ENCODE results near the gene ZNF879. TPM values are rescaled to one million over a fixed set of nuclear protein-coding genes. Genes with fewer than 3 reads are reported as not detected.

Gene ZNF879
- total and polyA plus RNA-seq, 2 of the 13 experiments (the other 11 are each of a cell fraction or from before 2014, with no cell fraction given) = 0.83 to 2.8 TPM

DNA sequence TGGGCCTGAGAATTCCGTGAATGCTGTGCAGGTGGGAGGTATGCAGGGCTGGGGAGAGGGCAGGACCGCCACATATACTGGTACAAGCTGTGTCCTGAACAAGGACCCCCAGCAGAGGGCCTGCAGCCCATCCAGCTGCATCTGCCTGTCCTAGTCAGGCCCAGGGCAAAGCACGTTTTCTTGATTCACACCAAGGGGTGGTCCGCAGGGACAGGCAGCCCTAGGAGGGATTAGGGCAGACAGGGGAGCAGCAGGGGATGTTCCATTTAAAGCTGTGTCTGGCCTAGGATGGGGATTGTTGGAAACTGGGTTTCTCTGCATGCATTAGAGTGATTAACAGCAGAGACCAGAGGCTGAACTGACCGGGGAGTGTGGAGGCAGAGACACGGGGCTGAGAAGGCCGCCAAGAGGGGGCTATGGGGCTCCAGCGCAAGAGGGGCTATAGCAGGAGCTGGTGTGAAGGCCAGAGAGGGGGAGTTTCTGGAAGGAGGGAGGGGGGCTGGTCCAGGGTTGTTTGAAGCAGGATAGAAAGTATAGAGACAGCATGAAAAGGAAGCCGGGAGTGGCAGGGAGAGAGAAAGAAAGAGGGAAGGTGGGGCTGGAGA, 31.2 kb upstream of the ZNF879 start (continued):
- TF ChIP-seq, protein P1, sequence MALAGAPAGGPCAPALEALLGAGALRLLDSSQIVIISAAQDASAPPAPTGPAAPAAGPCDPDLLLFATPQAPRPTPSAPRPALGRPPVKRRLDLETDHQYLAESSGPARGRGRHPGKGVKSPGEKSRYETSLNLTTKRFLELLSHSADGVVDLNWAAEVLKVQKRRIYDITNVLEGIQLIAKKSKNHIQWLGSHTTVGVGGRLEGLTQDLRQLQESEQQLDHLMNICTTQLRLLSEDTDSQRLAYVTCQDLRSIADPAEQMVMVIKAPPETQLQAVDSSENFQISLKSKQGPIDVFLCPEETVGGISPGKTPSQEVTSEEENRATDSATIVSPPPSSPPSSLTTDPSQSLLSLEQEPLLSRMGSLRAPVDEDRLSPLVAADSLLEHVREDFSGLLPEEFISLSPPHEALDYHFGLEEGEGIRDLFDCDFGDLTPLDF (CRISPR knock-in tag; IDR thresholded peaks at IDR 0.05) = no peak
- no peak for TF ChIP-seq ZNF569 (CRISPR knock-in tag; IDR thresholded peaks at IDR 0.05; ENCODE audit: borderline replicate concordance)
- TF ChIP-seq ZKSCAN5 (CRISPR knock-in tag; IDR thresholded peaks at IDR 0.05) = no peak
- TF ChIP-seq ZNF501 (CRISPR knock-in tag; IDR thresholded peaks at IDR 0.05) = no peak
- TF ChIP-seq ZNF17 (CRISPR knock-in tag; IDR thresholded peaks at IDR 0.05) = no peak

DNA sequence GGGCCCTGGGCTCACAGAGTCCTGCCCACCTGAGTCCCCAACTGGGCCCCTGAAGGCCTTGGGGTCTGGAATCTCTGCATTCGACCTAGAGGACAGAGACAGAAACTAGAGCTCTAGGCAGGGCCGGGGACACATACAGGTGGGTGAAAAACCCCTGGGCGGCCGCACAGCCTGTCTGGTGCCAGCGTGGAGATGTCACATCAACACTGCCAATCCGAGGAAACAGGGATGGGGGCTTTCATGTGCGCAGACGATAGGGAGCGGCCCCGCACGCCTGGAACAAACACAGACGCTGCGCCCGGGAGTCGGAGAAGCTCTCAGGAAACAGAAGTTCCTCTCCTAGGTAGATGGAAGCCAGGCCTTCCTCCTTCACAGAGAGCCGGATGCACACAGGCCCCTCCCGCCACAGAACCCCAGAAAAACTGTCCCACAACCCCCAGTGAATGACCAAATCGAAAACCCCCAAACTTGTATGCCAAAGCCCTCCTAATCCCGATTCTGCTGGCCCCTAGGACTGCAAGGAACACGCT, 30.3 kb upstream of the ZNF879 start:
- Histone ChIP-seq H3K27me3 (ENCODE audit: control insufficient read depth in 1 of 2, insufficient read depth in 2 of 2, low read length in 2 of 2) (no peaks in the 10 kb centered on the region; a peak in 1 of 5 replicates), H3K27ac (ENCODE audit: extremely low read length, insufficient read depth, low read length) (no peak overlapping the region), H3K9me3 (ENCODE audit: low read length) (peaks cover 17% of the 10 kb centered on the region; the same call in 1 of the 2 replicates), H3K4me3 (replicated peaks in 1 of 3; ENCODE audit: insufficient read depth in 1 of 3, low read depth in 2 of 3, low read length in 3 of 3) (no peak overlapping the region), H2AFZ (ENCODE audit: low read length) (no peak overlapping the region), H3K9ac (ENCODE audit: insufficient read depth, low read depth, low read length) (no peak overlapping the region), H4K20me1 (ENCODE audit: insufficient read depth, low read length) (no peaks in the 10 kb centered on the region), H3K4me1 (ENCODE audit: insufficient read depth, low read length) (no peaks in the 10 kb centered on the region), H3K36me3 (replicated peaks in 1 of 2; ENCODE audit: control insufficient read depth in 1 of 2, insufficient read depth in 2 of 2, low read length in 2 of 2) (no peaks in the 10 kb centered on the region), H3K4me2 (ENCODE audit: low read depth, low read length) (no peak overlapping the region), H3K79me2 (ENCODE audit: insufficient read depth, low read length) (no peaks in the 10 kb centered on the region)
- BruUV-seq (replicated peaks) = no TSS peak
- POLR2A ChIA-PET = no interaction called here
- CTCF ChIA-PET (ENCODE audit: low intra/inter-chr PET ratio, low total read pairs) = no interaction called here
- intact Hi-C loops (cut with micrococcal nuclease; ENCODE audit: unreplicated experiment) = no loop called here
- TF ChIP-seq ATF7 (IDR thresholded peaks at IDR 0.05) (no peak), ATF7 (CRISPR knock-in tag; IDR thresholded peaks at IDR 0.05) (no peak), PHF21A (CRISPR knock-in tag; IDR thresholded peaks at IDR 0.05) (no peak), ZNF841 (CRISPR knock-in tag; IDR thresholded peaks at IDR 0.05; ENCODE audit: borderline replicate concordance) (no peak), SETDB1 (CRISPR knock-in tag; IDR thresholded peaks at IDR 0.05; ENCODE audit: borderline replicate concordance) (no peak), ZNF34 (CRISPR knock-in tag; IDR thresholded peaks at IDR 0.05; ENCODE audit: borderline replicate concordance) (no peak), ELF3 (CRISPR knock-in tag; IDR thresholded peaks at IDR 0.05) (no peak), ZNF282 (IDR thresholded peaks at IDR 0.05; ENCODE audit: partially characterized antibody) (no peak), FIP1L1 (IDR thresholded peaks at IDR 0.05; ENCODE audit: borderline replicate concordance, insufficient read depth, low read depth, low read length) (no peak), TP53 (CRISPR knock-in tag; conservative IDR thresholded peaks at IDR 0.05) (no peak), KDM5B (CRISPR knock-in tag; IDR thresholded peaks at IDR 0.05; ENCODE audit: borderline replicate concordance) (no peak)
- TF ChIP-seq, protein P2, sequence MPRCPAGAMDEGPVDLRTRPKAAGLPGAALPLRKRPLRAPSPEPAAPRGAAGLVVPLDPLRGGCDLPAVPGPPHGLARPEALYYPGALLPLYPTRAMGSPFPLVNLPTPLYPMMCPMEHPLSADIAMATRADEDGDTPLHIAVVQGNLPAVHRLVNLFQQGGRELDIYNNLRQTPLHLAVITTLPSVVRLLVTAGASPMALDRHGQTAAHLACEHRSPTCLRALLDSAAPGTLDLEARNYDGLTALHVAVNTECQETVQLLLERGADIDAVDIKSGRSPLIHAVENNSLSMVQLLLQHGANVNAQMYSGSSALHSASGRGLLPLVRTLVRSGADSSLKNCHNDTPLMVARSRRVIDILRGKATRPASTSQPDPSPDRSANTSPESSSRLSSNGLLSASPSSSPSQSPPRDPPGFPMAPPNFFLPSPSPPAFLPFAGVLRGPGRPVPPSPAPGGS (CRISPR knock-in tag; IDR thresholded peaks at IDR 0.05) = no peak
- in situ Hi-C loops (cut with HindIII; ENCODE audit: extremely low pct_ligation_motif_present, low pct_unique_long_range_greater_than_20kb) = no loop called here
- DNase-seq (ENCODE audit: low spot score) (no peak), ATAC-seq (no peak), FAIRE-seq (no peak)
- 16% methylated on average over 9 of the region's 20 CpGs for WGBS (ENCODE audit: low lambda C conversion rate)
